K562 (cell line): ENCODE data around the gene PAX5.

Experiments
- ARNT ChIP-seq, 2 experiments: fragments of 450-650 bp; IDR thresholded peaks; 2 replicates each; pipeline ENCODE4 v1.6.1; 2016; ENCODE audit warnings: mild to moderate bottlenecking in 1 of 2
- NR1H2 ChIP-seq: sonication (generic); formaldehyde crosslinking; IDR thresholded peaks from 2 replicates; pipeline ENCODE4 v1.4.0; 2020; ENCODE audit warnings: mild to moderate bottlenecking, missing genetic modification reagents
- ZNF124 ChIP-seq: sonication (generic); formaldehyde crosslinking; IDR thresholded peaks from 2 replicates; pipeline ENCODE4 v1.8.1; 2022; ENCODE audit warnings: missing genetic modification reagents
- ZNF431 ChIP-seq: sonication (generic); formaldehyde crosslinking; IDR thresholded peaks from 2 replicates; pipeline ENCODE4 v1.8.0; 2022; ENCODE audit warnings: mild to moderate bottlenecking, missing genetic modification reagents
- ZNF707 ChIP-seq: fragments of 250-450 bp; sonication (Bioruptor Pico); conservative IDR thresholded peaks from 2 replicates; pipeline ENCODE4 v1.8.0; 2022; ENCODE audit warnings: inconsistent platforms, mild to moderate bottlenecking, moderate library complexity
- TF ChIP-seq, protein P1 (sequence below), 2 experiments: IDR thresholded peaks; 2 replicates each; pipeline ENCODE4 v1.6.1; 2012; ENCODE audit warnings: improper control_type of control experiment in 2 of 2, low read depth in 2 of 2, low read length in 2 of 2, borderline replicate concordance in 1 of 2

DNA sequence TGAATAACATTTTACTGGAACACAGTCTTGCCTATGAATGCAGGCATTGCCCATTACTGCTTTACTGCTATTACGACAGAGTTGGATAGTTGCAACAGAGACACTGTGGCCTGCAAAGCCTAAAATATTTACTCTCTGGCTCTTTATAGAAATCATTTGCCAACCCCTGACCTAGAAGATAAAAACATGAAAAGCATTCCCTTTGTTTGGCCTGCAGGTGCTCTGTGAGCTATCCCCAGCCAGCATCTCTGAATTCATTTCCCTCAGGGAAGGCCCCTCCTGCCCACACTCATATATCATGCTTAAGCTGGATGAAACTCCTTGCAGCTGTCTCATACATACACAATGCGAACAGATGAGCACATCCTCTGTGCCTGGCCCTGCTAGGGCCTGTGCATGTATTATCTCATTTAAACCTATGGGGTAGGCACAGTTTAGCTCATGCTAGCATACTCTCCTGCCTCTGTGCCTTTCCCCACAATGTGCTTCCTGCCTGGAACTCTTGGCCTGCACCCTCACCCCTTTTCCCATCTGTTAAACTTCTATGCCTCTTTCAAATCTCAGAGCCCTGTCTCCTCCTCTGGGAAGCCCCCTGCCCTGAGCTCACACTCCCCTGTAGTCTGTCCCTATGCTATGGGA, 193.1 kb downstream of the PAX5 start:
- TF ChIP-seq ZNF431 (CRISPR knock-in tag): no peak
- TF ChIP-seq ARNT (IDR thresholded peaks at IDR 0.05): no peak
- TF ChIP-seq ZNF707 (CRISPR knock-in tag): no peak
- TF ChIP-seq NR1H2 (CRISPR knock-in tag): no peak
- TF ChIP-seq, protein P1, sequence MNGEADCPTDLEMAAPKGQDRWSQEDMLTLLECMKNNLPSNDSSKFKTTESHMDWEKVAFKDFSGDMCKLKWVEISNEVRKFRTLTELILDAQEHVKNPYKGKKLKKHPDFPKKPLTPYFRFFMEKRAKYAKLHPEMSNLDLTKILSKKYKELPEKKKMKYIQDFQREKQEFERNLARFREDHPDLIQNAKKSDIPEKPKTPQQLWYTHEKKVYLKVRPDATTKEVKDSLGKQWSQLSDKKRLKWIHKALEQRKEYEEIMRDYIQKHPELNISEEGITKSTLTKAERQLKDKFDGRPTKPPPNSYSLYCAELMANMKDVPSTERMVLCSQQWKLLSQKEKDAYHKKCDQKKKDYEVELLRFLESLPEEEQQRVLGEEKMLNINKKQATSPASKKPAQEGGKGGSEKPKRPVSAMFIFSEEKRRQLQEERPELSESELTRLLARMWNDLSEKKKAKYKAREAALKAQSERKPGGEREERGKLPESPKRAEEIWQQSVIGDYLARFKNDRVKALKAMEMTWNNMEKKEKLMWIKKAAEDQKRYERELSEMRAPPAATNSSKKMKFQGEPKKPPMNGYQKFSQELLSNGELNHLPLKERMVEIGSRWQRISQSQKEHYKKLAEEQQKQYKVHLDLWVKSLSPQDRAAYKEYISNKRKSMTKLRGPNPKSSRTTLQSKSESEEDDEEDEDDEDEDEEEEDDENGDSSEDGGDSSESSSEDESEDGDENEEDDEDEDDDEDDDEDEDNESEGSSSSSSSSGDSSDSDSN (IDR thresholded peaks at IDR 0.05; ENCODE audit: borderline replicate concordance in 1 of 2, low read depth in 2 of 2, low read length in 2 of 2): no peak
- TF ChIP-seq ZNF124 (CRISPR knock-in tag): no peak
